ENCODE measurements around the gene LPIN1.

LPIN1 gene, protein sequence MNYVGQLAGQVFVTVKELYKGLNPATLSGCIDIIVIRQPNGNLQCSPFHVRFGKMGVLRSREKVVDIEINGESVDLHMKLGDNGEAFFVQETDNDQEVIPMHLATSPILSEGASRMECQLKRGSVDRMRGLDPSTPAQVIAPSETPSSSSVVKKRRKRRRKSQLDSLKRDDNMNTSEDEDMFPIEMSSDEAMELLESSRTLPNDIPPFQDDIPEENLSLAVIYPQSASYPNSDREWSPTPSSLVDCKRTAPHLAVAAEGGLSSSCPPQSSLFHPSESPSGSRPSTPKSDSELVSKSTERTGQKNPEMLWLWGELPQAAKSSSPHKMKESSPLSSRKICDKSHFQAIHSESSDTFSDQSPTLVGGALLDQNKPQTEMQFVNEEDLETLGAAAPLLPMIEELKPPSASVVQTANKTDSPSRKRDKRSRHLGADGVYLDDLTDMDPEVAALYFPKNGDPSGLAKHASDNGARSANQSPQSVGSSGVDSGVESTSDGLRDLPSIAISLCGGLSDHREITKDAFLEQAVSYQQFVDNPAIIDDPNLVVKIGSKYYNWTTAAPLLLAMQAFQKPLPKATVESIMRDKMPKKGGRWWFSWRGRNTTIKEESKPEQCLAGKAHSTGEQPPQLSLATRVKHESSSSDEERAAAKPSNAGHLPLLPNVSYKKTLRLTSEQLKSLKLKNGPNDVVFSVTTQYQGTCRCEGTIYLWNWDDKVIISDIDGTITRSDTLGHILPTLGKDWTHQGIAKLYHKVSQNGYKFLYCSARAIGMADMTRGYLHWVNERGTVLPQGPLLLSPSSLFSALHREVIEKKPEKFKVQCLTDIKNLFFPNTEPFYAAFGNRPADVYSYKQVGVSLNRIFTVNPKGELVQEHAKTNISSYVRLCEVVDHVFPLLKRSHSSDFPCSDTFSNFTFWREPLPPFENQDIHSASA

DNA sequence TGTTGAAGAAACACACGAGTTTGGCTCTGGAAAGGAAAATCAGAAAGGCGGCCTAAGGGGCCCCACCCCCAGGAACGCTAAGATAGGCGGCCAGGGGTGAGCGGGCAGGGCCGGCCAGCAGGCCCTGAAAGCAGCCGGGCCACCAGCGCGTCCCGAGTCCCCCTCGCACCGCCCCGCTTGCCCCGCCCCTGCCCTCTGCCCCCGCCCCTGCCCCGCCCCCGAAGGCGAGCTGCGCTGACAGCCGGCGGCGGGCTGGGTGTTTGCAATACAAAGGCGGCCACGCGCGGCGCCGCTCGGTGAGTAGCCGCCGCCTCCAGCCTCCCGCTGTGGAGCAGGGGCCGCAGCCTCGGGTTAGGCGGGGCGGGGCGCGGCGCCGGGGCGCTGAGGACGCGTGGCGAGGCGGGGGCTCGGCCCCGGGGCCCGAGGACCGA is at the start of gene LPIN1:
Gene LPIN1, plus strand, starts transcription at position 257 of the 431 bp plus-strand sequence. CDS start 18,910 bp downstream, outside the sequence.
- DNase-seq: peak; percentile 61

DNA sequence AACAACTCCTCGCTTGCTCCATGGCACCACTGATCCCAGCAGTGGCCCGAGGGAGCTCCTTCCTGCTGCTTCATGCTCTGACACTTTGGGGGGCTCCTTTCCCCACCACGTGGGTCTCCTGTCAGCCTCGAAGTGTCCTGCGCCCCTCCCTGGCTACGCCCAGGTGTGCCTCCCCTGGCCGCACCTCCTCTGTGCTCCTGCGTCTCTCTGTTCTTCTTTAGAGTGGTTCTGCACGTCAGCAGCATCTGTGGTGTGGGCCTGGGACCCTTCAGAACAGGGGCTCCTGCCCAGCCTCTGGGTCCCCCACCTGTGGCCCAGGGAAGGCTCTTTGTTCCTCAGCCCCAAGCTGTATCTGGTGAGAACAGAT is 49.7 kb upstream of the LPIN1 start:
- DNase-seq: no peak

DNA sequence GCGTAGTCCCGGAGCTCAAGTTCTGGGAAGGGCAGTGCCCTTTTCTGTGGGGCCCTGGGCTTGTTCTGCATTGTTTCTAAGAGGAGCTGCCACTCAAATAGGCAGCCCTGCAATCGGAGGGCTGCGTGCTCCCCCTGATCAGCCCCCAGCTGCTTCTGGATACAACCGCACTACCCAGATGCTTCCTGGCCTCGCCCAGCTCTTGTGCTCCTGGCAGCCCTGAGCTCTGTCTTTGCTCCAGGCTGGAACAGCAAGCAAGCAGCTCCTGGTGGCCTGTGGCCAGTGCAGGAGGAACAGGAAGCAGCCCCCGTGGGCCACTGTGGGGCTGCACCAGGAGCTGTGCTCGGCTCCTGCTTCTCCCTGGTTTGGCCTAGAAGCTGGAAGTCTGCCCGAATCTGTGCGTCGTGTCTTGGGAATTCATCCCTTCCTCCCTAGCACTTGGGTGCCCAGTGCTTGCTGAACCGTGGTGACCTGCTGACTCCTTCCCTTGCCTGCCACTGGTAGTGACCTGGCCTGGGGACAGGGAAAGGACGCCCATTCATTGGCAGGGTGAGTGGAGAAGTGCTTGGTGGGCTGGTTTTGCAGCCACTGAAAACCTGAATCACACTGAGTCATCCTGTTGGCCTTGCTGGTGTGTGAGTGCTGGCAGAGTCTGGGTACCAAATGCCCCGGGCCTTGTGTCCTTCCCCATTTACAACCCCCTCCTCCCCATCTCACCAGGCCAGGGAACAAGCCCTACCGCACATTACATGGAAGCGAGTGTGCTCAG is 49.1 kb upstream of the LPIN1 start:
- peak; percentile 78 for DNase-seq

DNA sequence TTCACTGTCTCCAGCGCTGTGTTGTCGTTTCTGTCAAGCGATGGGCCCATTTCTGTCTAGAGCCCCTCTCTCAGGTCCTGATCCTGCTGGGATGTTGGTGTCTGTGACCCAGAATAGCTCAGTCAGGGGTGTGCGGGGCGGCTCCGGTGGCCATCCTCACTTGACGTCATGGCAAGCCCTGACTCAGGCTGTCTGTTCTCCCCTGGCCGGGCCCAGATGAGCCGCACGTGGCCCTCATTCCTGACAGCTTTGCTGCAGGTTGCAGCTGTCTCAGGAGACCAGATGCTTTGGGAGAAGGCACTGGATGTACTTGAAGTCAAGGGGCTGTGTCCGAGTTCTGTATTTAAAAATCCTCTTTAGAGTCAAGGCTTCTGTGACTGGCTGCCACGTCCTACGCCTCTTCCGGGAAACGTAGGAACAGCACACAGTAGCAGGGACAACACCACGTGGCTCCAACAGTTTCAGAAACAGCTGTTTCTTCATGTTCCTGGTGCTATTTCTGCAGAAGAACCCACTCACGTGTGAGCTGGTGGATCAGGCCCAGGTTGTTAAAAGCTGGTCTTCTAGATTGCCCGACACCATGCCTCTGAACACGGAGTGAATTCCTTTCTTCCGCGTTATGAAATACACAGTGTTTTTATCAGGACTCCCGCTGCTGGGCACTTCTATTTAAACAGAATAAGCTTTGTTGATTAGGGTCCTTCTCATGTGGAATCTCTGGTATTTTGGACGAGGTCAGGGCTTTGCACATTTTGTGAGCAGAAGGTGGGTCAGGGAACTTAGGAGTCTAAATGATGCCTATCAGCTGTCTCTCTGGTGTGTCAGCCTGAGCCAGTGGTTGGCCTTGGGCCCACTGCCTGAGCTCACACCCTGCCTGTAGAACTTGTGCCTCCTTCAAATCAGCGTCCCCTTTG is 48.2 kb upstream of the LPIN1 start:
- no peak for DNase-seq

DNA sequence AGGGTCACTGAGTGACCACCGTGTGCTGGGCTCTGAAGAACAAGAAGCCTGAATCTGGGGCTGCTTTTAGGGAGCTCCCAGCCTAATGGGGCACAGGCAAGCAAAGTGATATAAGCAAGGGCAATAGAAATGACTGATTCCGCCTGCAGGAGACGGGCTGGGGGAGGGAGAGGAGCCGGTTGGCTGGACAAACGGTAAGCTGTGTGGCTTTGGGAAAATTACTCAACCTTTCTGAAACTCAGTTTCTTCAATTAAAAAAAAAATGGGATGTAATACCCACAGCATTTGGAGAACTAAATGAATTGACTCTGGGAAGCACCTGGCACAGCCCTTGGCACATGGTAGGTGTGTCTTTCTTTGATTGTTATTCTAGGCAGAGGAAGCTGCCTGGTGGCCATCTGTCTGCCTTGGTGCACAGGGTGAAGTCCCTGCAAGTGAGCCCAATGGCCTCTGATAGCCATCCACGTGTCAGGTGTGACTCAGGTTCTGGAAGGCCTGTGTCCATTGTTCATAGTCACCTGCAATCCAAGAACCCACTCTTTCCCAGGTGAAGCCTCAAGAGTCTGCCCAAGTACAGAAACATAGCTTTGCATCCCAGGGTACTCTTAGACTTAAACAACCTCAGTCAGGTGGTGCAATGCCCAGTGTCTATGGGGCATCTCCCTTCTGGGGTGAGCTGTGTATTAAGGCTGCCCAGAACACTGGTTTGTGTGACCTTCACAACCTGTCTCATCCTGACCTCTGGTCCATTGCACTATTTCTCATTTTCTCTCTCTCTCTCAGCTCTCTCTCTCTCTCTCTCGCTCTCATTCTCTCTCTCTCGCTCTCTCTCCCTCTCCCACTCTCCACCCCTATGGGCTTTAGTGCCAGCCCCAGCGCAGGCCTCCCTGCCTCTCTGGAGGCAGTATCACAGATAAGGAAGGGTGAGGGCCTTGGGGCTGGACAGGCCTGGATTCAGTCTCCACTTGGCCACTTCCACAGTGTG is 46.5 kb upstream of the LPIN1 start:
- DNase-seq: no peak

DNA sequence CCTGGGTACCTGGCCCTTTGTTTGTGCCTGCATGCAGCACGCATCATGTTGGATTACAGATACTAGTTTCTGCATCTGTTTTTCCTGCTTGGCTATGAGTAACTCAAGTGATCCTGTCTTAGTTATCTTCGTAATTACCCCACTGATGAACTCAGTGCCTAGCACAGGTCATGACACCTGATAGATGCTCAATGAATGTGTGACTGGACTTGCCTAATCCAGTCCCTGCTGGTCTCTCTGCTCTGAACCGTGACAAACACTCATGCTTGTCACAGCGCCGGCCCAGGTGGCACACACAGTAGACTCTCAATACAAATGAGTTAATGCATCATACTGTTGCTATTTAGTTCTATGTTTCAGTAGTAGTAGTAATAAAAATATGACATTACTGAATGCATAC is 45.2 kb upstream of the LPIN1 start:
- DNase-seq: no peak

DNA sequence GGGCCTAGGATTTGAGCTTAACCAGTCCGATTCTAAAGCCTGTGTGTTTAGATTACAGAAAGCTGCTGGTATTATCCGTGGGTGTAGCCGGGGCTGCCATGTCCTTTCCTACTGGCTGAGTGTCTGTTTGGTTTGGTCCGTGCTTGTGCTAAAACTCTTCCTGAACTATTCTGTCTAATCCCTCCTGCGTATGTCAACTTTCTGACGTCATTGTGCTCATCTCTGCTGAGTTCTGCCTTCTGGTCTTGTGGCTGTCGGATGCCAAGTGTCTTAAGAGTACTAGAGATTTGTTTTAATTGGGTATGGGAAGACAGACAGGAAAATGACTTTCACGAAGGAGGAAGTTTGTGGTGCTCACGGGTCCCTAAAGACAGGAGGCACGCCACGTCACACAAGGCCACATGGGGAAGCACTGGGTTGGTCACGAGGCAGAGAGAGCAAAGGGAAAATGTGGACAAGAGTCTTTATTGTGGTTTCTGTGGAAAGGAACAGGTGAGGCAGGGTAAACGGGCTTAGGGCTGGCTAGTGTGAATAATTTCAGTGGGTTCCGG is 44.6 kb upstream of the LPIN1 start:
- DNase-seq: peak; percentile 68

DNA sequence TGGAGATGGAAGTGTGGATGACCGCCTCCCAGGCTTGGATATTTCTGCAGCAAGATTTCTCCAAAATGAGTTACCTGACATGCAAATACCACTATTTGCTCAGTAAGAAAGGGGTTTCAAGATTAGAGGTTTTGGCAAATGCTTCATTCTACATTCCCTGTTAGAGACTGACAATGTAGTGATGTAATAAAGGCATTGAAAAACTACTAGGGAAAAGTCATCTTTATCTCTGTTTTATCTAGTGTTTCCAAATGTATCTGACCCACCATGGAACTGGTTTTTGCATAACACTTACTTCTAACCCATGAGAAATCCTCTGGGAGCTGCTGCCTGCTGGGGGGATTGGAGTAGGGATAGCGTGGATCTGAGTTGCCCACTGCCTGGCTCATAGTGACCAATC is 43.5 kb upstream of the LPIN1 start:
- no peak for DNase-seq

DNA sequence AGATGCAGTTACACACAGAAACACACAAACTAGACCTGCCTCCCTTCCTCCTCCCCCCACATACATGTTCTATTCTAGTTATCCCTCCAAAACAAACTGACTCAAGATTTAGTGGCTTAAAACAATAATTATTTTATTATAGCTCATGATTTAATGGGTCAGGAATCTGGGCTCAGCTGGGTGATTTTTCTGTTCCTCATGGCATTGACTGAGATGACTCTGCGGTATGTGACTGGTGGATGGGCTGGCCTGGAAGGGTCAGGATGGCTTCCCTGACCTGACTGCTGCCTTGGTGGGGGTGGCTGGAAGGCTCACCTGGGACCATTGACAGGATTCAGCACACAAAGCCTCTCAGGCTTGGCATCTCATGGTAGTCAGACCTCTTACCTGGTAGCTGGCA is 42.7 kb upstream of the LPIN1 start:
- no peak for DNase-seq

DNA sequence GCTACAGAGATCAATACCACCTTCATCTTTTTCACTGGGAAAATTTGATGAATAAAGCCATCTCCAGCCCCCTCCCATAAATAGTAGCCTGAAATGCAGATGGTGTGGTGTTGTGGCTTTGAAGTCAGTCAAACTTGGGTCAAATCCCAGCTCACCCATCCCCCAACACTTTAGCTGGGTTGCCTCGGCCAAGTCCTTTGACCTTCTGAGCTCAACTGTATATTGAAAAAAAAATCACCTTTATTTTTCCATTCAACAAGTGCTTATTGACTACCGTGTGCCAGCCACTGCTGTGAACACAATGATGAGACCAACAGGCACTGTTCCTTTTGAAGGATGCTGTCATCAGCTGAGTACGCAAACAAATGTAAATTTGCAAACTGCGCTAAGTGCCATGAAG is 41.4 kb upstream of the LPIN1 start:
- no peak for DNase-seq

DNA sequence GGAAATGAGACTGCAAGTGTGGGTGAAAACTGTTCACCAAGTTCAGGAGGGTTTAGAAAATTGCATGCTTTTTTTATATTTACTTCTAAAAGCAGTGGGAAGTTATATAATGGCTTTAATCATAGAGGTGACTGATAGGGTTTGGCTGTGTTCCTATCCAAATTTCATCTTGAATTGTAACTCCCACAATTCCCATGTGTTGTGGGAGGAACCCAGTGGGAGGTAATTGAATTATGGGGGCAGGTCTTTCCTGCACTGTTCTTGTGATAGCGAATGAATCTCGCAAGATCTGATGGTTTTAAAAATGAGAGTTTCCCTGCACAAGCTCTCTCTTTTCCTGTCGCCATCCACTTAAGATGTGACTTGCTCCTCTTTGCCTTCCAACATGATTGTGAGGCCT is 40.7 kb upstream of the LPIN1 start:
- DNase-seq: no peak

DNA sequence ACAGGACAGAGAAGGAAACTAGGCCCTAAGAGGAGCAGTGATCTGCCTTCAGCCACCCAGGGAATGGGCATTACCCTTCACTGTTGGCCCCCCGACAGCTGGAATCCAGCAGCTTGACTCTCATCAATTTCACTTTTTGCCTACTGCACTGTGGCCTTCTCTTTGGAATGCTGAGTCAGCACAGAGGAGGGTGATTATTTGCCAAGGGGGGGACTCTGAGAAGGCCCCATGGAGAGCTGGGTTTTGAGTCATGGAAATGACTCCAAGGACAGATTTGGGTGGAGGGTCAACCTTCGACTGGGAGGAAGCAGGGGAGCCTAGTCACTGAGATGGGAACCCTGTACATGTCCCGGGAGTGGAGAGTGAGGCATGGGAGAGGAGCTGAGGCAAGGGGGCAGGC is 38.3 kb upstream of the LPIN1 start:
- no peak for DNase-seq

DNA sequence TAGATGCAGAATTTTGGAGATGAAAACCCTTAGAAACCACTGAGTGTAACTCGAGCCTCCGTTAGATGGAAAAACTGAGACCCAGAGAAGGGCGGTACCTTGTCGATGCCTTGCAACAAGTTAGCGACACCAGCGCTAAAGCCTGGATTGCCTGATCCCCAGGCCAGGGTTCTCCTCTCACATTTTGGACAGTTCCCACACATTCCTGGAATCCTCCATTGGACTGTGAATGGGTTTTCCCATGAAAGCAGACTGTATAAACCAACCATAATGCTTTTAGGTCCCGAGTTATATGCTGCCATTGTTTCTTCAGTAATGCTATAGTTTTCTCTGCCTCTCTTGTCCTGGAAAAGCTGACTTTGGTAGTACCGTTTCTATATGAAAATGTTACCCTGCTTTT is 37.1 kb upstream of the LPIN1 start:
- no peak for DNase-seq

DNA sequence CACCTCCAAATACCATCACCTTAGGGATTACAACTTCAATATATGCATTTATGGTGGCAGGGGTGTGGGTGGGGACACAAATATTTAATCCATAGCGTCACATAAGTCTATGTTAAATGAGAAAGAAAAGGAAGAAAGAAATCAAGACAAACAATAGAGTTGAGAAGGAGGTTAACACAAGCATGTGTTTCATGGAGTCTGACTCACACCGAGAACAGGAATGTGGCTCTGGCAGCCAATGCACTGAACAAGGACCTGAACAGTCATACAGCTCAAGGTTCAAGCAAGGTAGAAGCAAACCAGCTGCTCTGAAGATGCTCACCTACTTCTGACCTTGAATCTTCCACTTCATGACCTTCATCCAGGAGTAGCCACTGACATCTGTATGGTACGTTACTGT is 36.2 kb upstream of the LPIN1 start:
- DNase-seq: no peak

DNA sequence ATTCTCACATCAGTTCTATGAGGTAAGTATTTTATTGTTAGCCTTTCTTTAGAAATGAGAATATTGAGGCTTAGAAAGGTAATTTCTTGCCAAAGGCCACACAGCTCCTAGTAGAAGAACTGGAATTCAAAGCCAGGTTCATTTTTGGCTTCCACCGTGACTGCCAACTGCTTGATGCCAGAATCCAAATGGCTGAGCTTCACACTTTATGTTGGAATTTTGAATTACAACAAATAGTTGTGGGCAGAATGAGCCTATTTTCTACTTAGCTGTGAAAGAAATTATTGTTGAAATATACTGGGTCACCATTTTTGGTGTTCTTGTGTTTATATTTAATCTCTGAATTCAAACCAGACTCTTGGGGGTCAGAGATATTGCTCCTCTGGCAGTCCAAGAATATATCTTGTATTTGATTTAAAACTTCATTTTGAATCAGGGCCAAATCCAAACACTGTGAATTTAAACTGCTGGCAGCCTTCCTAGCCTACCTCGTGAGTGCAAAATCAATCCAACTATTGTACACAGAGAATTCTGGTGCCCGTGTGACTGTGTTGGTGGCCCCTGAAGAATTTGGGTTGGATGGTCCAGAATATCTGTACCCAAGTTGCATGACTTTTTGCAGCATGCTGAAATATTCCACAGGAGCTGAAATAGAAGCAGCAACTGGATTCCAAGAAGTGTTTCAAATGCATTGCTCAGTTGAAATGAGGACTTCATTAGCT is 35.6 kb upstream of the LPIN1 start:
- DNase-seq: no peak

DNA sequence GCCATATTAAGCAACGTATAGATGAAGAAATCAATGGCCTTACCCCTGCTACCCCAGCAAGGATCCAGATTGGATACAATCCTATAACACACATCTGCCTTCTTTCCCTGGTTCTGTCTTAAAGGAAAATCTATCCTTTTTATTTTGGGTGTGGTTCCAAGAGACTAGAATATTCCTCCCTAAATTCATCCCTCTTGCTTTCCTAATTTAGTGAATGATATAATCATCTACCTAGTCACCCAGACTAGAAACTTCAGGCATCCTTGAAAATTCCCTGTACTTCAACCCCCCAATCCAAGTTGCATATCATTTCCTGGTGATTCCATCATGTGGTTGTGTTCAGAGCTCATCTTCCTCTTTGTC is 35.1 kb upstream of the LPIN1 start:
- no peak for DNase-seq

DNA sequence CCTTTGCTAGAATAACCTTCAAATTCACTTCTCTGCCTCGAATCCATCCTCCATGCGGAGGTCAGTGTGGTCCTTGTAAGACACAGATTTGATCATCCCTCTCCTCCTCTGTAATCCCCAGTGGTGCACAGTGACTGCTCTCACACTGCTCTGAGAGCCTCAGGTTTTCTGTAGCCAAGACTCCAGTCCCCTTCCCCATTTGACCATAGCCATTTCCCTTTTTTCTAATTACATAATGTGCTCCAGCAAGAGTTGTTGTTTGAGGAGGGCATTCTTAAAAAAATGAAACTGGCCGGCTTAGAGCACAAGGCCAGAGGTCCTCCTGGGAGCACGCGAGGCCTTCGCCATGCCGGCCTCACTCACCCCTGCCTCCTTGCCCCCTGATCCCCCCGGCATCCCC is 34.7 kb upstream of the LPIN1 start:
- DNase-seq: no peak

DNA sequence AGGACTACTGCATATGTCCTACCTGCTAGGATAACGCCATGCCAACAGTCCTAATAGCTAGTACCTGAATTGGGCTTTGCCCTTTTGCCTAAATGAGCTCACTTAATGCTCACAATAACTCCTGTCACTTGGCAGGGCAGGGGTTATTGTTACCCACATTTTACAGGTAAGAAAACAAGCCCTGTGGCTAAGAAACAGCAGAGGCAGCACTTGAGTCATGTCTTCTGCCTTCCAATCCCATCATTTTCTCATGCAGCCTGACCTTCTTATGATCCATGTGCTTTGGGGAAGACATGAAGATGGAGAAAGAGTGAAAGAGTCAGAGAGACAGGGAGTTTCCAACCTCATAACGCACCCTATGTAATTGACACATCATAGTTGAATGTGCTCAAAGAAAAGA is 33.6 kb upstream of the LPIN1 start:
- no peak for DNase-seq

DNA sequence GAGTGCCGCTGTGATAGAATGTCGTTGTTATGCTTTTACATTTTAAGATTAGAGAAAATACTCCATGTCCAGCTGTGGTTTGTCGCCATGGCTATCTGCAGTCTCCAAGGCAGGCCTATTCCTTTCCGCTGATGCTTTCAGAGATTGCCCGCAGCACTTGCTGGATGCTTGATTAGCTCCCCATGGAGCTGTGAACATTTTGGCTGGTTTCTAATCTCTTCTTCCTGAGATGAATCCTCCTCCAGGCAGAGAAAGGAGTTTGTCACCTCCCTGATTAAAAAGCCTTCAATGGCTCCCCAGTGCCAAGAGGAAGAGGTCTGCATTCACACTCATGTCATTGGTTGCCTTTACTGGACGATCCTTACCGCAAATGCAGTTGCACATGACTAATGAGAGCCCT is 32.6 kb upstream of the LPIN1 start:
- DNase-seq: no peak

Measured in GDM1 (cell line).